Activated naive CD4-positive, alpha-beta T cell treated with anti-CD3 and anti-CD28 coated beads, Interleukin-2, amount 50 U/mL, for 24 hours (primary cell): ENCODE results near the gene ERN2.
"Not testable (repeated sequence)": the region's sequence is repeated elsewhere in the genome, so short reads cannot be mapped to it uniquely, and the experiment has no call there.

ENCODE experiments used
- H3K27ac Mint-ChIP-seq: one replicate; pipeline ENCODE4 v1.8.0; 2021; ENCODE audit warnings: mild to moderate bottlenecking, mixed read lengths
- H3K27me3 Mint-ChIP-seq: one replicate; pipeline ENCODE4 v1.8.0; 2021; ENCODE audit warnings: mixed read lengths
- H3K36me3 Mint-ChIP-seq: one replicate; pipeline ENCODE4 v1.8.0; 2021; ENCODE audit warnings: mixed read lengths
- H3K4me1 Mint-ChIP-seq: one replicate; pipeline ENCODE4 v1.8.0; 2021; ENCODE audit warnings: mixed read lengths
- H3K4me3 Mint-ChIP-seq: one replicate; pipeline ENCODE4 v1.8.0; 2021; ENCODE audit warnings: mild to moderate bottlenecking, mixed read lengths
- H3K9me3 Mint-ChIP-seq: one replicate; pipeline ENCODE4 v1.8.0; 2021; ENCODE audit warnings: mixed read lengths

ERN2 gene

DNA sequence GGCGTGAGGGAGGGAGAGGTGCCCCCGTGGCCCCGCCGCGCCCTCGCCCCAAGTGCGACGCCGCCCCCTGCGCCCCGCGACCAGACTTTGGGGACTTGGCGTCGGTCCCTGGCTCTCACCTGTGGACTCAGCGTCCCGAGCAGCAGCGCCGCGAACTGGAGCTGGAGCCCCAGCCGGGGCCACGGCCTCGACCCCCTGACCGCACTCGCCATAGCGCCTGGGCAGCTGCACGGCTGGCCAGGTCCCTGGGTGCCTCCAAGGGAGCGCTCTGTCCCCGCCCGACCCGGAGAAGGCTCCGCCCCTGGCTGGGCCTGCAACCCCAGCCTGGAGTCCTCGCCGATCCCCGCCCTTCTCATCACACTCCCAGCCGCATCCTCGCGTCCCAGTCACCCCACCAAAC is at the start of gene ERN2:
ERN2 (minus strand) TSS at position 247 of the 400 bp plus-strand sequence; CDS start at position 212, 35 bp downstream.
- H3K4me1 Mint-ChIP-seq = no peaks in the 10 kb centered on the region
- H3K36me3 Mint-ChIP-seq = peaks cover 2% of the 10 kb centered on the region
- H3K4me3 Mint-ChIP-seq = no peak within 1 kb of the TSS
- H3K27me3 Mint-ChIP-seq = peaks cover 25% of the 10 kb centered on the region
- H3K9me3 Mint-ChIP-seq = no peaks in the 10 kb centered on the region
- no peak within 1 kb of the TSS for H3K27ac Mint-ChIP-seq

DNA sequence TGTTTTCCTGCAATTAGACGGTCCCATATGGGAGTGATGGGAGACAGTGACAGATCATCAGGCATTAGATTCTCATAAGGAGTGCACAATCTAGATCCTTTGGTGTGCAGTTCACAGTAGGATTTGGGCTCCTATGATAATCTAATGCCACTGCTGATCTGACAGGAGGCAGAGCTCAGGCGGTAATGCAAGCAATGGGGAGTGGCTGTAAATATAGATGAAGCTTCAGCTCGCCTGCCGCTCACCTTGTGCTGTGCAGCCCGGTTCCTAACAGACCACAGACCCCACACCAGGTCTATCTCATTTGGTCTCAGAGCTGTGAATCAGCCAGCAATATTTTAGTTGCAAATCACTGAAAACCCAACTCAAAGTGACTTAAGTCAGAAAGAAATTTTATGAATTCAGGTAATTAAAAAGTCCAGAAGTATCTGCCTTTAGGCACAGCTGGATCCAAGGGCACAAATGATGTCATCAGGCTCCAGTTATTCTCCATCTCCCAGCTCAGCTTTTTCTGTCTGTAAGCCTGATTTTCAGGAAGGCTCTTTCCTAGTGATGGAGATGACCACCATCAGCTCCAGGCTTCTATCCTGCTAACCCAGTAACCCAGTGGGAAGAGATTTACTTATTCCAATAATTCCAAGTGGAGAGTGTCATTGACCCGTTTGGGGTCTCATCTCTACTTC is 45.1 kb upstream of the ERN2 start:
- Mint-ChIP-seq H3K4me1 (peaks cover 3% of the 10 kb centered on the region), H3K4me3 (no peak overlapping the region), H3K9me3 (no peaks in the 10 kb centered on the region), H3K27ac (no peak overlapping the region), H3K27me3 (peaks cover 30% of the 10 kb centered on the region), H3K36me3 (no peaks in the 10 kb centered on the region)

DNA sequence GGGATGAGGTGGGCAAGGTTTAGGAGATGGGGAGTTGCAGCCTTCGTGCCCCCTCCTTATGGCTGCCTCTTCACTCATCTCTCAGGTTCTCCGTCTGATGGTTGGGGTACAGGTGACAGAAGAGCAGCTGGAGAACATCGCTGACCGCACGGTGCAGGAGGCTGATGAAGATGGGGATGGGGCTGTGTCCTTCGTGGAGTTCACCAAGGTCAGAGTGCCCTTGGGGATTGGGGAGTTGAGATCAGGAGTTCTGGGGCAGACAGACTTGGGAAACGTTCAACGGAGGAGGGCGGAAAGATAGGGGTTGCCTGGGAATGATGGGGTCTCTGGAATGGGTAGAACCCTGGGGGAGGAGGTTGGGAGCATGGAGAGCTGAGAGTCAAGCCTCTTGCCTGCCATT is 44.1 kb upstream of the ERN2 start:
- Mint-ChIP-seq H3K27me3 (peaks cover 33% of the 10 kb centered on the region), H3K9me3 (no peaks in the 10 kb centered on the region), H3K36me3 (no peaks in the 10 kb centered on the region)

DNA sequence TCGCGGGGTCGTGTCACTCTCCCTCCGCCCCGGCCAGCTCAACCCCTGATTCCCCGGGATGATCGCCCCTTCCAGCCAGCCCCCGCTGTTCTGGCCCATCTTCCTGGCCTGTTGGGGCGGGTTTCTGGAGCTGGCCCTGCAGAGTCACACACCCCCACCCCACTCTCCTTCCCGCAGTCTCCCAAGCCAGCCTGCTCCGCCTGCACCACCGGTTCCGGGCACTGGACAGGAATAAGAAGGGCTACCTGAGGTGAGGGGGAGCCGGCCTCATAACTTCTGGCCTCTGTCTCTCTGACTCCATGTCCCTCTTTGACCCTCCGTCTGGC is 42.4 kb upstream of the ERN2 start:
- no peaks in the 10 kb centered on the region for H3K9me3 Mint-ChIP-seq
- peaks cover 33% of the 10 kb centered on the region for H3K27me3 Mint-ChIP-seq
- peaks cover 3% of the 10 kb centered on the region for H3K4me1 Mint-ChIP-seq
- H3K36me3 Mint-ChIP-seq = no peaks in the 10 kb centered on the region
- H3K27ac Mint-ChIP-seq = no peak overlapping the region
- no peak overlapping the region for H3K4me3 Mint-ChIP-seq

More for the DNA sequence above, 44.1 kb upstream of the ERN2 start:
- Mint-ChIP-seq H3K27ac (no peak overlapping the region), H3K4me1 (peaks cover 3% of the 10 kb centered on the region), H3K4me3 (no peak overlapping the region)

DNA sequence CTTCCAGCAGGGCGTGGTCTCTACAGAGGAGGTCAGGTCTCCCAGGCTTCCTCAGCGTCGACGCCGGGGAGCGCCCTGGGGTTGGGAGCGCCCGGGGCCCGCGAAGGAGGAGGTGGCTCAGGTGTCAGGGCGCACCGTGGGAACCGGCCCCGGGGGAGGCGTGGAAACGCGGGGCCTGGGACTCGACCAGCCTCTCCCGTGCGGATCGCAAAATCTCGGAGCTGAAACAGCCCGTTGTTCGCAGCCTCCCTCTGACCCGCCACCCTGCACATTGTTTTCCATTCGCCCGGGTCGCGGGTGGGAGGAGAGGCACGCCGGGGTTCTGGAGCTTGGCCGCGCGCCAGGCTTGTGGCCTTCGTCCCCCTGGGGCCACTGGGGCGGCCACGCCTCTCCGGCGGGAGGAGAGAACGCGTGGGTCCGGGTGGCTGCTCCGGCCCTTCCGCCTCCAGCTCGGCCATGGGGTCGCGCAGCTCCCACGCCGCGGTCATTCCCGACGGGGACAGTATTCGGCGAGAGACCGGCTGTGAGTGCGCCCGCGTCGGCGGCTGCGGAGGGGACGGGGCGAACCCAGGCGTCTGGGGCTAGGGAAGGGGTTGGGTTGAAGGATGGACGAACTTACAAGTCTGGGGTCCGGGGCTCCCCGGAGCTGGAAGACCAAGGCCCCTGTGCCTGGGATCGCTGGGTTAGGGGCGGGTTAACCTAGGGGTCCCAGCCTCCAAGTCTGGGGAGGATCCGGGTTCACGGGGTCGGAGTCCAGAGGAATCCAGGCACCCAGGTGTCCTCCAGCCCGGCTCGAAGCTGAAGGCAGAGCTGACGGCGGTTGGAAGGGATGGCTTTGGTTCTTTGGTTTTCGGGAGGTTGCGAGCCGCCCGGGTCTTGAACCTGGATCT is 41.8 kb upstream of the ERN2 start, which contains the start of gene CHP2:
CHP2 (plus strand) TSS at position 433 of the 890 bp plus-strand sequence; CDS start at position 457, 24 bp downstream.
- H3K9me3 Mint-ChIP-seq = no peaks in the 10 kb centered on the region
- peaks cover 3% of the 10 kb centered on the region for H3K4me1 Mint-ChIP-seq
- no peaks in the 10 kb centered on the region for H3K36me3 Mint-ChIP-seq
- no peak within 1 kb of the TSS for H3K27ac Mint-ChIP-seq
- H3K4me3 Mint-ChIP-seq = no peak within 1 kb of the TSS
- peaks cover 33% of the 10 kb centered on the region for H3K27me3 Mint-ChIP-seq

DNA sequence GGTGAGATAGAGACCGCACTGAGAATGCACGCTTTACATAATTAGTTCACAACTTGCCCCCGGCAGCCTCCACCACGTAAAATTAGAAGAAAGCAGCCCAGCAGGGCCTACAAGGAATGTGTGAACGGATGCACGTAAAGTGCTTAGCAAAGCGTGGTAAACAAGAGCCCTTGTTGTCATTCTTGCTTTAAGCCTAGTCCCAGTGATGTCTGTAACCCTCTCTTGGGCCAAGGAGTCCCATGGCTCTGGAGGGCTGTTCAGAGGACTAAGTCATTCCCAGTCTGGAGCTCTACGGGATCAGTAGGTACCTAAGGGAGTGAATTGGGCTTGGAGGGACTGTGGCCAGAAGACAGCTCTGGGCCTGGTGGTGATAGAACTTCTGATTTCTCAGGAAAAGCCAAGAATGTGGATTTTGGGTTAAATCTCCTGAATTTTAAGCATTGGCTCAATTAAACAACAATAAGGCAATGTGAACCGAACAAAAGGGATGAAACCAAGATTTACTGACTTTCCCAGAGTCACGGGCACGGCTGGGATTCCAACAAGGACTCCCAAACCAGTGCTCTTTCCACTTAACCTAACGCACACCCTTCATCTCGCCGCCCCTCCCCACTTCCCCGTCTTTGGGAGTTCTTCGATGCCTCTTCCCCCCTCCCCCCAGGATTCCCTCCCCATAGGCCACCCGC is 41.0 kb upstream of the ERN2 start:
- no peak overlapping the region for H3K4me3 Mint-ChIP-seq
- peaks cover 33% of the 10 kb centered on the region for H3K27me3 Mint-ChIP-seq
- no peaks in the 10 kb centered on the region for H3K9me3 Mint-ChIP-seq
- H3K4me1 Mint-ChIP-seq = peaks cover 3% of the 10 kb centered on the region
- no peak overlapping the region for H3K27ac Mint-ChIP-seq
- no peaks in the 10 kb centered on the region for H3K36me3 Mint-ChIP-seq

DNA sequence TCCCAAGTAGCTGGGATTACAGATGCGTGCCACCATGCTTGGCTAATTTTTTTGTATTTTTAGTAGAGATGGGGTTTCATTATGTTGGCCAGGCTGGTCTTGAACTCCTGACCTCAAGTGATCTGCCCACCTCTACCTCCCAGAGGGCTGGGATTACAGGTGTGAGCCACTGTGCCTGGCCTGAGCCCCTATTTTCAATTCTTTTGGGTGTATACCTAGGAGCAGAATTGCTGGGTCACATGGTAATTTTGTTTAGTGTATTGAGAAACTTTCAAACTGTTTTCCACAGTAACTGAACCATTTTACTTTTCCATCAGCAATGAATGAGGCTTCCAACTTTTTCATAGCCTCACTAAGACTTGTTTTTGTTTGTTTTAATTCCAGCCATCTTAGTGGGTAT is 38.0 kb upstream of the ERN2 start:
- Mint-ChIP-seq H3K27ac (peak overlapping the region; percentile 68), H3K27me3 (peaks cover 21% of the 10 kb centered on the region)
- H3K9me3 Mint-ChIP-seq, H3K4me3 Mint-ChIP-seq, H3K36me3 Mint-ChIP-seq, H3K4me1 Mint-ChIP-seq: not testable (repeated sequence)

DNA sequence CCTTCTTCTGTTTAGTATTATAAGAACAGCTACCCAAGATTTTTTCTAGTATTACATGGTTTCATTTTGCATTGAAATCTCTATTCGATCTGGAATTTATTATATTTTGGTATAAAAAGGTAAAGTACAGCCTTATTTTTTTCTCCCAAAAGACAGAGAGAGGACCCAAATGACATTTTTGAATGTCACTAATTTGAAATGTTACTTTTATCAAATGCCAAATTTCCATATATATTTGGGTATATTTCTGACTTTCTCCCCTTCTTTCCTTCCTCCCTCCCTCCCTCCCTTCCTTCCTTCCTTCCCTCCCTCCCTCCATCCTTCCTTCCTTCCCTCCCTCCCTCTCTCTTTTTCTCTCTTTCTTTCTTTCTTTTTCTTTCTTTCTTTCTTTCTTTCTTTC is 35.6 kb upstream of the ERN2 start:
- Mint-ChIP-seq H3K4me3 (no peak overlapping the region), H3K36me3 (peaks cover 2% of the 10 kb centered on the region), H3K27me3 (peaks cover 21% of the 10 kb centered on the region), H3K9me3 (peaks cover 4% of the 10 kb centered on the region), H3K4me1 (no peaks in the 10 kb centered on the region), H3K27ac (no peak overlapping the region)

DNA sequence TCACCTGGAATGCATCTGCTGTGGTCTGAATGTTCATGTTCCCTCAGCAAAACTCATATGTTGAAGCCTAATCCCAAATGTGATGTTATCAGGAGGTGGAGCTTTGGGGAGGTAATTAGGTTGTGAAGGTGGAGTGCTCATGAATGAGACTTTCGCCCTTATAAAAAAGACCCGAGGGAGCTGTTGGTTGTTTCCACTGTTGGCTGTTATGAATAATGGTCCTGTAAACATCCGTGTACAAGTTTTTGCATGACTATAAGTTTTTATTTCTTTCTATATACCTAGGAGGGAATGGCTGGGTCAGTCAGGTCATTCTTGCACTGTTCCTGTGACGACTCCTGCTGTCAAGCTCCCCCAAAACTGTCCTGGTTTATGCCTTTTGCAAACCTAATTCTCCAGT is 32.2 kb upstream of the ERN2 start:
- H3K36me3 Mint-ChIP-seq = peaks cover 2% of the 10 kb centered on the region
- no peaks in the 10 kb centered on the region for H3K4me1 Mint-ChIP-seq
- H3K9me3 Mint-ChIP-seq = peaks cover 4% of the 10 kb centered on the region
- H3K27me3 Mint-ChIP-seq = peaks cover 23% of the 10 kb centered on the region
- no peak overlapping the region for H3K4me3 Mint-ChIP-seq
- H3K27ac Mint-ChIP-seq = no peak overlapping the region

DNA sequence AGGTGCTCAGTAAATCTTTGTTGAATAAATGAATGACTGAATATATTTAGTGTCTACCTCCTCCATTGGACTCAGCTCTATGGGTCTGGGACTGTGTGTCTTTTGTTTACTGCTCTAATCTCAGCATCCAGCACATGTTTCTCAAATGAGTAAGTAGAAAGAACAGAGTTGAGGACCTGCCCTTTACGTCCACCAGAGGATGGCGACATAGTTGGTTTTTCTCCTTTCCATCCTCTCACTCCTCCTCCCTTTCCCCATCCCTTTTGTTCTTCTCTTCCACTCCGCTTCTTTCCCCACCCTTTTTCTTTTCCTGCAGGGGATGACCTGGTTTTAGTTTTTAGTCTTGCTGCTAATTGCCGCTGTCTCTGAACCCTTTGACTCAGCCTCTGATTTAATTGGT is 29.7 kb upstream of the ERN2 start:
- H3K4me3 Mint-ChIP-seq = no peak overlapping the region
- peaks cover 20% of the 10 kb centered on the region for H3K27me3 Mint-ChIP-seq
- H3K36me3 Mint-ChIP-seq = peaks cover 2% of the 10 kb centered on the region
- H3K4me1 Mint-ChIP-seq = no peaks in the 10 kb centered on the region
- peaks cover 4% of the 10 kb centered on the region for H3K9me3 Mint-ChIP-seq
- H3K27ac Mint-ChIP-seq = no peak overlapping the region

DNA sequence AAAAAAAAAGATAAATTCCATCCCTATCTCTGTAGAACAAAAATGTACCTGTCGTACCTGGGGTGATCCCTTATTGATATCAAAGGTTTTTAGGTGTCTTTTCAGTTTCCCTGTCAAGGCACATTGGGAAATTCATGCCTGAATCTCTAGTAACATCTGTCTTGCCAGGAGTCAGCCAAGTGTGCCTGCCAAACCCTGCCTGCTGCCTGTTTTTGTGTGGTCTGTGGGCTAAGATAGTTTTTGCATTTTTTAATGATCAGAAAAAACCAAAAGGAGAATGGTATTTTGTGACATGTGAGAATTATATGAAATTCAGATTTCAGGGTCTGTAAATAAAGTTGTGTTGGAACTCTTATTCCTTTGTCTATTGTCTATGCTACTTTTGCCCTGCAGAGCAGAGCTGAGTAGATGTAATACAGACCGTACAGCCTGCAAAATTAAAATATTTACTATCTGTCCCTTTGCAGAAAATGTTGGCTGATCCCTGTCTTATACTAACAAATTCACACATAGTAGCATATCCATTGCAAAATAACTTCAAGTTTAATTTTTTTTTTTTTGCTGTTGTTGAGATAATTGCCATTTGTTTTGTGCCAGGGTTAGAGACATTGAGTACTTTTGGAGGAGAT is 28.8 kb upstream of the ERN2 start:
- Mint-ChIP-seq H3K27me3 (peaks cover 18% of the 10 kb centered on the region), H3K4me1 (no peaks in the 10 kb centered on the region), H3K27ac (no peak overlapping the region), H3K4me3 (no peak overlapping the region), H3K9me3 (peaks cover under 1% of the 10 kb centered on the region), H3K36me3 (peaks cover 2% of the 10 kb centered on the region)

DNA sequence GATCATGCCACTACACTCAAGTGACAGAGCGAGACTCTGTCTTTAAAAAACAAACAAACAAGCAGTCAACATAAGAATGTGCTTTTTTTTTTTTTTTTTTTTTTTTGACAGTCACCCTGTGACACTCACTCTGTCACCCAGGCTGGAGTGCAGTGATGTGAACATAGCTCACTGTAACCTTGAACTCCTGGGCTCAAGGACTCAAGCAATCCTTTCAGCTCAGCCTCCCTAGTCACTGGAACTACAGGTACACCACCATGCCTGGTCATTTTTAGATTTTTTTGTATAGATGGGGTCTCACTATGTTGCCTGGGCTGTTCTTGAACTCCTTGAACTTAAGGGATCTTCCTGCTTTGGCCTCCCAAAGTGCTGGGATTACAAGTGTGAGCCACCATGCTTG is 26.5 kb upstream of the ERN2 start:
- Mint-ChIP-seq H3K36me3 (no peaks in the 10 kb centered on the region), H3K4me3 (no peak overlapping the region), H3K27me3 (peaks cover 14% of the 10 kb centered on the region), H3K27ac (no peak overlapping the region), H3K4me1 (no peaks in the 10 kb centered on the region), H3K9me3 (no peaks in the 10 kb centered on the region)

DNA sequence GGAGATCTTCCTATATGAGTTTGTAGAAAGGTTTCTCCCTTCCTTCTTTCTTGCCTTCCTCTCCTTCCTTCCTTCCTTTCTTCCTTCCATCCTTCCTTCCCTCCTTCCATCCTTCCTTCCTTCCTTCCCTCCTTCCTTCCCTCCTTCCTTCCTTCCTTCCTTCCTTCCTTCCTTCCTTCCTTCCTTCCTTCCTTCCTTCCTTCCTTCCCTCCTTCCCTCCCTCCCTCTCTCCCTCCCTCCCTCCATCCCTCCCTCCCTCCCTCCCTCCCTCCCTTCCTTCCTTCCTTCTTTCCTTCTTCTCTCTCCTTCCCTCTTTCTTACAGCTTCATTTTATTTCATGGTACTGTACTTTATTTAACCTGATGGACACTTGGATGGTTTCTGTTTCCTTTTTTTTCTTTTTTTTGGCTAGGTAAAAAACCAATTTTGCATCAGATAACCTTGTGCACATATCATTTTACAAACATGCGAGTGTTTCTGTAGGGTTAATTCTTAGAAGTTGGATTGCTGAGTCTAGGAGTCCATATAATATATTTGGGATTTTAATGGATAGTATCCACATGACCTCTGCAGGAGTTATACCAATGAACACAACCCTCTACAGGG is 24.5 kb upstream of the ERN2 start:
- H3K27ac Mint-ChIP-seq, H3K4me3 Mint-ChIP-seq, H3K27me3 Mint-ChIP-seq, H3K4me1 Mint-ChIP-seq, H3K36me3 Mint-ChIP-seq, H3K9me3 Mint-ChIP-seq: not testable (repeated sequence)

DNA sequence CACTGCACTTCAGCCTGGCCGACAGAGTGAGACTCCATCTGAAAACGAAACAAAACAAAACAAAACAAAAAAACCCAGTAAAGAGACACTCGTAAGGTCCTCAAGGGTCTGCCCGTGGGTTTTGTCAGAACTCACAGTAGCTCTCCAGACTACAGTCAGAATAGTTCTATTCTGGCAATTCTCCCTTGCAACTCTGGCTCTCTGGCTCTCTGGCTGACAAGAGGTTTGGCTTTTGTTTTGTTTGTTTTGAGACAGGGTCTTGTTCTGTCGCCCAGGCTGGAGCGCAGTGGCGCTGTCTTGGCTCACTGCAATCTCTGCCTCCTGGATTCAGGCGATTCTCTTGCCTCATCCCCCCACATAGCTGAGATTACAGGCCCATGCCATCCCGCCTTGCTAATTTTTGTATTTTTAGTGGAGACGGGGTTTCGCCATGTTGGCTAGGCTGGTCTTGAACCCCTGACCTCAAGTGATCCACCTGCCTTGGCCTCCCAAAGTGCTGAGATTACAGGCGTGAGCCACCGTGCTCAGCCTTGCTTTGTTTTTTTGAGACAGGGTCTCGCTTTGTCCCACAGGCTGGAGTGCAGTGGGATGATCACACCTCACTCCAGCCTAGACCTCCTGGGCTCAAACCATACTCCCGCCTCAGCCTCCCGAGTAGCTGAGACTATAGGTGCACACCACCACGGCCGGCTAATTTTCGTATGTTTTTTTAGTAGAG is 21.3 kb upstream of the ERN2 start:
- no peaks in the 10 kb centered on the region for H3K36me3 Mint-ChIP-seq
- H3K27ac Mint-ChIP-seq = no peak overlapping the region
- peaks cover 1% of the 10 kb centered on the region for H3K27me3 Mint-ChIP-seq
- no peaks in the 10 kb centered on the region for H3K9me3 Mint-ChIP-seq
- no peak overlapping the region for H3K4me3 Mint-ChIP-seq
- H3K4me1 Mint-ChIP-seq = no peaks in the 10 kb centered on the region
